ENCODE measurements around the gene PIP5K1C. TPM values are rescaled to one million over a fixed set of nuclear protein-coding genes. Genes with fewer than 3 reads are reported as not detected.

Gene PIP5K1C
- total and polyA plus RNA-seq, 2 donors (not counting 1 experiment from before 2014, with no cell fraction given) = 10.4 to 46.7 TPM

GRCh38 chr19:3642987-3643673 lies 57.1 kb downstream of the PIP5K1C start:
- intact Hi-C loops (cut with micrococcal nuclease) = no loop called here
- Histone ChIP-seq H3K4me1 (ENCODE audit: control insufficient read depth in 2 of 2, insufficient read depth in 2 of 2, low read length in 2 of 2) (no peaks in the 10 kb centered on the region), H3K9me3 (ENCODE audit: control extremely low read depth in 1 of 3, control insufficient read depth in 2 of 3, insufficient read depth in 1 of 3, low read length in 2 of 3) (peaks cover 0 to 4% (median 0%) of the 10 kb centered on the region in 3 donors), H3K9ac (ENCODE audit: low read length) (no peak overlapping the region), H3K36me3 (replicated peaks in 1 of 2; ENCODE audit: control extremely low read depth in 1 of 2, control insufficient read depth in 1 of 2, extremely low read depth in 1 of 2, insufficient read depth in 2 of 2, low read length in 1 of 2) (peaks cover 0 to 11% of the 10 kb centered on the region in 2 experiments), H2AFZ (ENCODE audit: insufficient read depth, low read depth, low read length, poor library complexity, severe bottlenecking) (no peak overlapping the region), H3K79me2 (ENCODE audit: control insufficient read depth, insufficient read depth, low read length) (no peaks in the 10 kb centered on the region), H3K4me2 (replicated peaks; ENCODE audit: low read depth, low read length, poor library complexity, severe bottlenecking) (no peak overlapping the region), H3K4me3 (ENCODE audit: control extremely low read depth in 1 of 5, extremely low read depth in 1 of 5, insufficient read depth in 1 of 5, low read depth in 2 of 5, low read length in 4 of 5) (no peak overlapping the region), H4K20me1 (ENCODE audit: control insufficient read depth, insufficient read depth, low read length, poor library complexity, severe bottlenecking) (no peaks in the 10 kb centered on the region), H3K27ac (ENCODE audit: low read length in 2 of 2) (no peak overlapping the region), H3K27me3 (replicated peaks in 1 of 4; ENCODE audit: control extremely low read depth in 1 of 4, control insufficient read depth in 3 of 4, insufficient read depth in 4 of 4, low read length in 3 of 4) (no peaks in the 10 kb centered on the region)
- ATAC-seq (ENCODE audit: low read depth) (peak; percentile 31), DNase-seq (no peak)
- Mint-ChIP-seq H3K4me3 (no peak overlapping the region), H3K27me3 (no peaks in the 10 kb centered on the region), H3K9me3 (ENCODE audit: insufficient read depth) (no peaks in the 10 kb centered on the region), H3K4me1 (no peaks in the 10 kb centered on the region), H3K27ac (no peak overlapping the region)
- 95% methylated on average over 32 of the region's 36 CpGs for WGBS (ENCODE audit: insufficient coverage)
- TF ChIP-seq EZH2 (IDR thresholded peaks at IDR 0.05; ENCODE audit: borderline replicate concordance, insufficient read depth, low read depth, low read length, poor library complexity, severe bottlenecking) (no peak), CTCF (IDR thresholded peaks at IDR 0.05) (no peak)
- ChIA-PET POLR2A (no interaction called here), CTCF (no interaction called here)

- CTCF ChIA-PET = no interaction called here
- no peaks in the 10 kb centered on the region for H3K27me3 ChIP-seq (replicated peaks in 1 of 4; ENCODE audit: control extremely low read depth in 1 of 4, control insufficient read depth in 3 of 4, insufficient read depth in 4 of 4, low read length in 3 of 4)
- DNase-seq (no peak), ATAC-seq (ENCODE audit: low read depth) (no peak)
- peaks cover 0 to 4% (median 0%) of the 10 kb centered on the region in 3 donors for H3K9me3 ChIP-seq (ENCODE audit: control extremely low read depth in 1 of 3, control insufficient read depth in 2 of 3, insufficient read depth in 1 of 3, low read length in 2 of 3)
- Mint-ChIP-seq H3K27ac (no peak overlapping the region), H3K27me3 (no peaks in the 10 kb centered on the region), H3K4me3 (no peak overlapping the region), H3K9me3 (ENCODE audit: insufficient read depth) (no peaks in the 10 kb centered on the region), H3K4me1 (no peaks in the 10 kb centered on the region)
- H3K4me3 ChIP-seq (ENCODE audit: control extremely low read depth in 1 of 5, extremely low read depth in 1 of 5, insufficient read depth in 1 of 5, low read depth in 2 of 5, low read length in 4 of 5) = no peak overlapping the region
- H3K79me2 ChIP-seq (ENCODE audit: control insufficient read depth, insufficient read depth, low read length) = no peaks in the 10 kb centered on the region
- TF ChIP-seq CTCF (IDR thresholded peaks at IDR 0.05) (no peak), EZH2 (IDR thresholded peaks at IDR 0.05; ENCODE audit: borderline replicate concordance, insufficient read depth, low read depth, low read length, poor library complexity, severe bottlenecking) (no peak)
- H3K4me1 ChIP-seq (ENCODE audit: control insufficient read depth in 2 of 2, insufficient read depth in 2 of 2, low read length in 2 of 2) = no peaks in the 10 kb centered on the region
- no peak overlapping the region for H3K4me2 ChIP-seq (replicated peaks; ENCODE audit: low read depth, low read length, poor library complexity, severe bottlenecking)
- POLR2A ChIA-PET = no interaction called here
- no peak overlapping the region for H3K9ac ChIP-seq (ENCODE audit: low read length)
- 91% methylated on average over 14 of the region's 17 CpGs for WGBS (ENCODE audit: insufficient coverage)
- intact Hi-C loops (cut with micrococcal nuclease) = no loop called here
- H4K20me1 ChIP-seq (ENCODE audit: control insufficient read depth, insufficient read depth, low read length, poor library complexity, severe bottlenecking) = no peaks in the 10 kb centered on the region
- H2AFZ ChIP-seq (ENCODE audit: insufficient read depth, low read depth, low read length, poor library complexity, severe bottlenecking) = no peak overlapping the region
- peaks cover 0 to 13% of the 10 kb centered on the region in 2 experiments for H3K36me3 ChIP-seq (replicated peaks in 1 of 2; ENCODE audit: control extremely low read depth in 1 of 2, control insufficient read depth in 1 of 2, extremely low read depth in 1 of 2, insufficient read depth in 2 of 2, low read length in 1 of 2)
- H3K27ac ChIP-seq (ENCODE audit: low read length in 2 of 2) = no peak overlapping the region
Observed at GRCh38 chr19:3642296-3642695, 58.0 kb downstream of the PIP5K1C start.

Data from B cell (primary cell).